ENCODE results near the gene MACROD2.

The MACROD2 gene

DNA sequence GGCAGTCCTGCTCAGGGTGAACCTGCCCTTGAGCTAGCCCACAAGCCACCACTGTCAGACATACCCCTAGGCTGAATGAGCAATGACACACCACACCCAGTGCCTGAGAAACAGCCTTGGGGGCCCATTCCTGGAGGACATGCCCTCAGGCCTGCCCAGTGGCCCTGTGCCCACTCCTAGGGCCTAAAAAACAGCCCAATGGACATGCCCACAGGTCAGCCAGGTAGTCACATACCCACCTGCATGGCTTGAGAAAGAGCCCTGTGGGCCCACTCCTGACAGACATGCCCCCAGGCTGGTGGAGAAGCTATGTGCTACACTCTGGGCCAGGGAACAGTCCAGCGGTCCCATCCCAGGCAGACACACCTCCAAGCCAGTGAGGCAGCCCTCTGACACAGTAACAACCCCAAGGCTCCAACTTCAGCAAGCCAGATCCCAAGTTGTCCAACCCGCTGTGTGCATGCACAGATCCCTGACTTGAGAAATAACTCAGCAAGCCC, 2086.8 kb downstream of the MACROD2 start:
- in situ Hi-C loops (cut with MboI; ENCODE audit: low sequenced_read_pairs), result no loop called here

GRCh38 chr20:16083639-16084280, 2088.4 kb downstream of the MACROD2 start:
- in situ Hi-C loops (cut with MboI; ENCODE audit: low sequenced_read_pairs), result no loop called here

- in situ Hi-C loops (cut with MboI; ENCODE audit: low sequenced_read_pairs), result no loop called here
These were observed 2099.9 kb downstream of the MACROD2 start for GRCh38 chr20:16095226-16095625.

DNA sequence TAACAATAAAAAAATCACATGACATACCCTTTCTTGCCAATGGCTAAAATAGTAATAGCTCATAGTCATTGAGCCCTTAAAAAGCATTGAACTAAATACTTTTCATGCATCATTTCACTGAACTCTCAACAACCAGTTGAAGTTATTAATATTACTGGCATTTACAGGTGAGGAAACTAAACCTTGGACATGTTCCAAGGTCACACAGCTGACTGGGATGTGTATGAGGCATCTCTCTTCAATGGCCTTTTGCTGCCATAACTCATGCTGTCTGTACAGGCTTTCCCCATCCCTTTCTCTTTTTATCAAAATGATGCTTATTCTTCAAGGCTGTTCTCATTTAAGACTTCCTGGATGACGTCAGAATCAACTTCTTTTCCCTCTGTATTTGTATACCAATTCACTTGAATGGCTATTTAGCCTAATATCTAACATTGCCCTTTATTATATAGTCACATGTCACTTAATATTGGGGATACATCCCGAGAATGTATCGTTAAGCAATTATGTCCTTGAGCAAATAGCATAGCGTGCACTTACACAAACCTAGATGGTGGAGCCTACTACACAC, 2101.5 kb downstream of the MACROD2 start:
- in situ Hi-C loops (cut with MboI; ENCODE audit: low sequenced_read_pairs), result no loop called here

GRCh38 chr20:16097788-16098187, 2102.5 kb downstream of the MACROD2 start:
- in situ Hi-C loops (cut with MboI; ENCODE audit: low sequenced_read_pairs), result no loop called here

DNA sequence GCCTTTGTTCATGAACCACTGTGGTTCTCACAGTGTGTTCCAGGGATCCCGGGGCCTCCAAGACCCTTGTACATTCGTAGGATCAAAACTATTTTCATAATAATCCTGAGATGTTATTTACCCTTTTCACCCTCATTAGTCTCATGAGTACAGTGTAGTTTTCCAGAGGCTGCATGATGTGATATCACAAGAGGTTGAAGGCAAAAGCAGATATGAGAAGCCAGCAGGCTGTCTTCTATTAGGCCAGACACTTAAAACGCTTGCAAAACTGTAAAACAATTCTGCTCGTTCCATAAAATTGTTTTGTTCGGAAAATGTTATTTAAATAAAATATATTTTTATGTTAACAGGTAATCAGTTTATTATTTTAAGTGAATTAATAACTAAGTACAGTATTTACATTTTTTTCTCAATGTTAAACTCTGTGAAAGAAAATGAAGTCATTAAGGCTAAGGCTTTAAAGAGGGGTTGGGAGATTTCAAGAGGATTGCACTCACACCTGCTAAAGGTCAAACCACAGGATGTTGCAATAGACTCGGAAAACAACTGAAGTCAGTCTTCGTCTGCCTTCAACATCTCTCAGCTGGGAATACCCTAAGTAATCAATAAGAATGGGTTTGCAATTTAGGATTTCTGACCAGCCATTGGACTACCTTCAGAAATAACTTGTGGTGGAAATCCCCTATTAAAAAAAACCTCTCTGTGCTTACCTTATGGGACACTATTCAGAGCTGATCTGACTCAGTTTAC, 2103.7 kb downstream of the MACROD2 start:
- in situ Hi-C loops (cut with MboI; ENCODE audit: low sequenced_read_pairs), result no loop called here

DNA sequence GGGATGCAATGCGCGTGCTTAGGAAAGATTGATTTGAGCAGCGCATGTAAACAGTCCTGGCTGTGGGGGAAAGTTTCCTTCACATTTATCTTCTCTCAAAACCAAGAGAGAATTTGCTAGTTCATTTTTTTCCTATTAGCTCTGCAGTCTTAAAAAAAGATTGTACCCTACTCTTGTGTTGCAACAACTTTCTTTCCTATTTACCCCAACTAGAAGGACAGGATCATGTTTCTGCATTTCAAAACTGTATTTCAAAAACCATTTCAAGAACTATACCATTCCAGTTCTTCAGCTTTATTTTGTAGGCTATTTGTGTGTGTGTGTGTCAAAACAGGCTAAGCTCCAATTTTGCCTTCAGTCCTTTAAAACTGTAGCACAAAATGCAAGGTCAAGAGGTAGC, 2104.8 kb downstream of the MACROD2 start:
- in situ Hi-C loops (cut with MboI; ENCODE audit: low sequenced_read_pairs), result no loop called here

- in situ Hi-C loops (cut with MboI; ENCODE audit: low sequenced_read_pairs), result no loop called here
These were observed 2105.5 kb downstream of the MACROD2 start for GRCh38 chr20:16100767-16101166.

Measured in HL-60/S4 (cell line).